Measurements from ENCODE around the gene ATP9A. TPM values are rescaled to one million over a fixed set of nuclear protein-coding genes. Genes with fewer than 3 reads are reported as not detected.

The ATP9A gene
- total and polyA plus RNA-seq, 2 donors (not counting 3 experiments of a cell fraction or from before 2014, with no cell fraction given): 20.9 to 41.5 TPM

GRCh38 chr20:51733070-51733469, 35.1 kb downstream of the ATP9A start:
- Histone ChIP-seq H3K79me2 (ENCODE audit: control insufficient read depth, insufficient read depth, low read length) (no peaks in the 10 kb centered on the region), H3K9me1 (replicated peaks; ENCODE audit: control insufficient read depth, extremely low read depth, insufficient read depth, low read length) (no peaks in the 10 kb centered on the region), H3K9me3 (replicated peaks; ENCODE audit: control insufficient read depth, insufficient read depth, low read length) (no peaks in the 10 kb centered on the region), H2AFZ (ENCODE audit: low read depth, low read length) (no peak overlapping the region), H3K4me1 (ENCODE audit: control insufficient read depth, extremely low read depth, insufficient read depth, low read length) (no peaks in the 10 kb centered on the region), H3K27me3 (ENCODE audit: control insufficient read depth in 2 of 2, insufficient read depth in 2 of 2, low read length in 2 of 2) (no peaks in the 10 kb centered on the region), H3K36me3 (ENCODE audit: control insufficient read depth in 2 of 2, extremely low read depth in 1 of 2, insufficient read depth in 2 of 2, low read length in 2 of 2) (no peaks in the 10 kb centered on the region), H3K27ac (ENCODE audit: insufficient read depth, low read depth, low read length) (no peak overlapping the region), H4K20me1 (replicated peaks; ENCODE audit: control insufficient read depth, extremely low read depth, insufficient read depth, low read length) (no peaks in the 10 kb centered on the region), H3K4me2 (ENCODE audit: insufficient read depth, low read length) (no peak overlapping the region), H3K9ac (replicated peaks; ENCODE audit: extremely low read depth, insufficient read depth, low read length) (no peak overlapping the region), H3K4me3 (replicated peaks in 1 of 3; ENCODE audit: insufficient read depth in 1 of 3, low read depth in 1 of 3, low read length in 3 of 3) (no peak overlapping the region)
- ChIA-PET POLR2A (no interaction called here), CTCF (no interaction called here)
- no TSS peak for BruUV-seq (replicated peaks)
- intact Hi-C loops (cut with micrococcal nuclease) (no loop called here), dilution Hi-C loops (cut with MboI; ENCODE audit: extremely low pct_ligation_motif_present, low sequenced_read_pairs) (no loop called here)
- no peak for TF ChIP-seq EZH2 (IDR thresholded peaks at IDR 0.05; ENCODE audit: borderline replicate concordance, low read depth, low read length, severe bottlenecking)
- no peak for TF ChIP-seq MAX (IDR thresholded peaks at IDR 0.05; ENCODE audit: insufficient read depth, insufficient read length)
- TF ChIP-seq FOS (IDR thresholded peaks at IDR 0.05; ENCODE audit: borderline replicate concordance, insufficient read depth, low read length): no peak
- no peak for TF ChIP-seq MYC (IDR thresholded peaks at IDR 0.05; ENCODE audit: low read depth, low read length)
- no peak for TF ChIP-seq GATA2 (IDR thresholded peaks at IDR 0.05; ENCODE audit: insufficient read depth, insufficient read length, low read depth, low read length)
- TF ChIP-seq POLR2AphosphoS5 (IDR thresholded peaks at IDR 0.05; ENCODE audit: insufficient read depth, low read depth, low read length): no peak
- TF ChIP-seq POLR2A (IDR thresholded peaks at IDR 0.05; ENCODE audit: low read depth, low read length): no peak
- TF ChIP-seq JUN (IDR thresholded peaks at IDR 0.05; ENCODE audit: borderline replicate concordance, insufficient read depth, insufficient read length, low read depth): no peak
- no peak for TF ChIP-seq CTCF (IDR thresholded peaks at IDR 0.05; ENCODE audit: extremely low read depth in 1 of 2, insufficient read depth in 1 of 2, low read depth in 1 of 2, low read length in 2 of 2)
- FAIRE-seq (no peak), DNase-seq (ENCODE audit: low read depth, low spot score) (no peak)
